ENCODE measurements around the gene EIF5A2.

DNA sequence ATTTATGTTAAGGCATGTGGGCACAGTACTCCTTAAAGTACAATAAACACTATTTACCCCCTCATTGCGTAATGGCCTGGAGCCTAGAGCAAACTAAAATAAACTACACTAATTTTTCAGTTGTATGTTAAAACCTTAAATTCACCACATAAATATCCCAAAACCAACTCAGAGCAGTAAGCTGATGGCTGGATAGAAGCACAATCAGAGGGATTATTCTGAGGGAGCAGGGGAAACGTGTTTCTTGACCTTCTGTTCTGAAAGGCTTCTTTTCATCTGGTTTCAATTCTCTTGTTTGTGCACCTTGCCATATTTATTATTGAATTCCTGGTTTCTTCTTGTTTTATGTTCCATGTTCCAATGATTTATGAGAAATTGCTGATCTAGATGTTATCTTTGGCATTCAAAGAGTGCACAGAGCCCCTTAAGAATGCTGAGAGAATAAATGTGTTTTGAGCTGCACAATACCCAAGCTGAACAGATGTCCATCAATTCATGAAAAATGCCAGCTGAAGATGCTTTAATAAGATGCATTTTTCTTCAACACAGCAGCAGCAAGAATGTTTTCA, 68.1 kb downstream of the EIF5A2 start:
- no peak for TF ChIP-seq EZH2phosphoT487 (IDR thresholded peaks at IDR 0.05; ENCODE audit: low read length)
- no peak for TF ChIP-seq CTCF (IDR thresholded peaks at IDR 0.05; ENCODE audit: low read length)
- no peak for TF ChIP-seq EZH2 (optimal IDR thresholded peaks at IDR 0.05; ENCODE audit: low read depth, low read length)
